Measurements from ENCODE around the gene KRT35. TPM values are rescaled to one million over a fixed set of nuclear protein-coding genes. Genes with fewer than 3 reads are reported as not detected.

KRT35 gene
- total and polyA plus RNA-seq, 7 donors = not detected

DNA sequence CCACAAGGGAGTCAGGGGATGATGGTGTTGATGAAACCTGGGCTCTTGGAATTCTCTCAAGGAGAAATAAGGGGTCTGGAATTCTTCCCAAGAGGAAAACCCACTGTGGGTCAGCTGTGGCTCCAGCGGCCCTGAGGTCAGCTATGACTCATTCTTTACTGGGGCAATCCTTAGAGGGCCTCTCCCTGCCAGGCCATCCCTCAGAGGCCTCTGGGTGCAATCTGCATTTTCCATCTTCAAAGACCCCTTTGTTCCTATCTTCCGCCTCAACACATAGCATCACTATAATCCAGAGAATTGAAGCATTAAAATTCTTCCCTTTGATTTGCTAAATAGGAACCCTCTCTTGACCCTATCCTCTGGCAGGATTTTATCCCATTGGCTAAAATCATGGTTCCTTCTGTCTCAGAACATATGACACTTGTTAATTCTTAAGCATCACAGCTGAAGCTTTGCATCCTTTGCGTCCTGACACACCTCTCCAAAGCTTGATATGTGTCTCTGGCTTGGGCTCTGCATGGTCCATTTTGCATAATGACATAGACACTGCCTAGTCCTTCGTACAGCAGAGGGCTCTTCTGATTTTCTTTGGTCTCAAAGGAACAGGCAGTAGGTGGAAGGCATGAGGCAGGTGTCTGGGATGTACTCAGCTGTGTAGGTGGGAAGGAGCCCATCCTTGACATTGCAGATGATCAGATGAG is 52.2 kb downstream of the KRT35 start:
- Histone ChIP-seq H3K27ac (no peak overlapping the region), H3K9me3 (no peaks in the 10 kb centered on the region), H3K4me1 (peaks cover 0 to 1% (median under 1%) of the 10 kb centered on the region in 4 donors), H3K4me3 (no peak overlapping the region), H3K27me3 (peaks cover 0 to 11% (median 0%) of the 10 kb centered on the region in 3 donors), H3K36me3 (no peaks in the 10 kb centered on the region)
- TF ChIP-seq EP300 (IDR thresholded peaks at IDR 0.05) (no peak), POLR2A (IDR thresholded peaks at IDR 0.05) (no peak), POLR2AphosphoS5 (IDR thresholded peaks at IDR 0.05) (no peak)
- TF ChIP-seq, protein P1, sequence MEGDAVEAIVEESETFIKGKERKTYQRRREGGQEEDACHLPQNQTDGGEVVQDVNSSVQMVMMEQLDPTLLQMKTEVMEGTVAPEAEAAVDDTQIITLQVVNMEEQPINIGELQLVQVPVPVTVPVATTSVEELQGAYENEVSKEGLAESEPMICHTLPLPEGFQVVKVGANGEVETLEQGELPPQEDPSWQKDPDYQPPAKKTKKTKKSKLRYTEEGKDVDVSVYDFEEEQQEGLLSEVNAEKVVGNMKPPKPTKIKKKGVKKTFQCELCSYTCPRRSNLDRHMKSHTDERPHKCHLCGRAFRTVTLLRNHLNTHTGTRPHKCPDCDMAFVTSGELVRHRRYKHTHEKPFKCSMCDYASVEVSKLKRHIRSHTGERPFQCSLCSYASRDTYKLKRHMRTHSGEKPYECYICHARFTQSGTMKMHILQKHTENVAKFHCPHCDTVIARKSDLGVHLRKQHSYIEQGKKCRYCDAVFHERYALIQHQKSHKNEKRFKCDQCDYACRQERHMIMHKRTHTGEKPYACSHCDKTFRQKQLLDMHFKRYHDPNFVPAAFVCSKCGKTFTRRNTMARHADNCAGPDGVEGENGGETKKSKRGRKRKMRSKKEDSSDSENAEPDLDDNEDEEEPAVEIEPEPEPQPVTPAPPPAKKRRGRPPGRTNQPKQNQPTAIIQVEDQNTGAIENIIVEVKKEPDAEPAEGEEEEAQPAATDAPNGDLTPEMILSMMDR (IDR thresholded peaks at IDR 0.05) = no peak
- WGBS, 2 donors = 59 to 66% methylated on average over 4 of the region's 4 CpGs
- intact Hi-C loops (cut with DNase I) = no loop called here
- DNase-seq = no peak

Small RNA genes within 50 kb of the gene (small RNA-seq; reads per million reads assigned to genes)
- 0.06 to 0.22 (median 0.22) reads per million in 3 donors for gene RNU2-32P

Other genes starting within 250 kb of the KRT35 start
- gene KRTAP9-3, start 248.7 kb downstream of the KRT35 start, total RNA-seq = not detected
- gene KRTAP9-3, start 248.7 kb downstream of the KRT35 start, polyA plus RNA-seq = not detected
- gene KRTAP9-8, start 243.2 kb downstream of the KRT35 start, total RNA-seq = not detected
- not detected for gene KRTAP9-8, start 243.2 kb downstream of the KRT35 start, polyA plus RNA-seq
- gene KRTAP9-4, start 231.5 kb downstream of the KRT35 start, total RNA-seq = not detected
- not detected for gene KRTAP9-4, start 231.5 kb downstream of the KRT35 start, polyA plus RNA-seq
- gene KRTAP9-9, start 225.8 kb downstream of the KRT35 start, total RNA-seq = not detected
- gene KRTAP9-9, start 225.8 kb downstream of the KRT35 start, polyA plus RNA-seq = not detected
- not detected for gene KRTAP9-6, start 215.8 kb downstream of the KRT35 start, total RNA-seq
- not detected for gene KRTAP9-6, start 215.8 kb downstream of the KRT35 start, polyA plus RNA-seq
- gene KRTAP9-7, start 205.5 kb downstream of the KRT35 start, total RNA-seq = not detected
- gene KRTAP9-7, start 205.5 kb downstream of the KRT35 start, polyA plus RNA-seq = not detected
- not detected for gene KRTAP29-1, start 178.3 kb downstream of the KRT35 start, total RNA-seq
- gene KRTAP29-1, start 178.3 kb downstream of the KRT35 start, polyA plus RNA-seq = not detected
- not detected for gene KRTAP16-1, start 171.8 kb downstream of the KRT35 start, total RNA-seq
- not detected for gene KRTAP16-1, start 171.8 kb downstream of the KRT35 start, polyA plus RNA-seq
- not detected for gene KRTAP17-1, start 165.4 kb downstream of the KRT35 start, total RNA-seq
- gene KRTAP17-1, start 165.4 kb downstream of the KRT35 start, polyA plus RNA-seq = not detected
- not detected for gene KRT33A, start 130.3 kb downstream of the KRT35 start, total RNA-seq
- not detected for gene KRT33A, start 130.3 kb downstream of the KRT35 start, polyA plus RNA-seq
- gene KRT33B, start 111.3 kb downstream of the KRT35 start, total RNA-seq = not detected
- gene KRT33B, start 111.3 kb downstream of the KRT35 start, polyA plus RNA-seq = not detected
- gene KRT34, start 98.8 kb downstream of the KRT35 start, total RNA-seq = not detected
- gene KRT34, start 98.8 kb downstream of the KRT35 start, polyA plus RNA-seq = not detected
- not detected for gene KRT31, start 83.5 kb downstream of the KRT35 start, total RNA-seq
- gene KRT31, start 83.5 kb downstream of the KRT35 start, polyA plus RNA-seq = not detected
- not detected for gene KRT37, start 56.6 kb downstream of the KRT35 start, total RNA-seq
- gene KRT37, start 56.6 kb downstream of the KRT35 start, polyA plus RNA-seq = not detected
- gene KRT38, start 40.2 kb downstream of the KRT35 start, total RNA-seq = not detected
- gene KRT38, start 40.2 kb downstream of the KRT35 start, polyA plus RNA-seq = not detected
- gene KRT32, start 13.8 kb downstream of the KRT35 start, total RNA-seq = not detected
- not detected for gene KRT32, start 13.8 kb downstream of the KRT35 start, polyA plus RNA-seq
- gene KRT36, start 8.8 kb upstream of the KRT35 start, total RNA-seq = under 1 TPM in 1 of 4 donors, not detected in 3; 0.33 TPM
- gene KRT36, start 8.8 kb upstream of the KRT35 start, polyA plus RNA-seq = under 1 TPM in 1 of 3 donors, not detected in 2; 0.20 TPM
- gene KRT13, start 24.5 kb upstream of the KRT35 start, total RNA-seq = under 1 TPM in 1 of 4 donors, not detected in 3; 0.55 TPM
- 10 to 100 TPM in 1 of 3 donors, 1 to 10 TPM in 1, under 1 TPM in 1; 0.46 to 54.1 (median 8.0) TPM for gene KRT13, start 24.5 kb upstream of the KRT35 start, polyA plus RNA-seq
- not detected for gene KRT15, start 37.7 kb upstream of the KRT35 start, total RNA-seq
- gene KRT15, start 37.7 kb upstream of the KRT35 start, polyA plus RNA-seq = 10 to 100 TPM in 1 of 3 donors, 1 to 10 TPM in 2; 5.4 to 10.3 (median 9.2) TPM
- gene KRT19, start 47.2 kb upstream of the KRT35 start, total RNA-seq = 1 to 10 TPM in 2 of 4 donors, under 1 TPM in 2; 0.49 to 2.5 (median 1.2) TPM
- 1,000 to 10,000 TPM in 2 of 3 donors, 100 to 1,000 TPM in 1; 809 to 2,366 (median 1,184) TPM for gene KRT19, start 47.2 kb upstream of the KRT35 start, polyA plus RNA-seq
- gene KRT9, start 90.9 kb upstream of the KRT35 start, total RNA-seq = not detected
- not detected for gene KRT9, start 90.9 kb upstream of the KRT35 start, polyA plus RNA-seq
- not detected for gene KRT14, start 105.7 kb upstream of the KRT35 start, total RNA-seq
- 1 to 10 TPM in 2 of 3 donors, under 1 TPM in 1; 0.15 to 3.6 (median 1.4) TPM for gene KRT14, start 105.7 kb upstream of the KRT35 start, polyA plus RNA-seq
- gene KRT16, start 131.6 kb upstream of the KRT35 start, total RNA-seq = under 1 TPM in 1 of 4 donors, not detected in 3; 0.83 TPM
- gene KRT16, start 131.6 kb upstream of the KRT35 start, polyA plus RNA-seq = under 1 TPM in 2 of 3 donors, not detected in 1; 0.09 to 0.60 TPM
- 1 to 10 TPM in 2 of 4 donors, not detected in 2; 1.2 to 5.3 TPM for gene KRT17, start 143.4 kb upstream of the KRT35 start, total RNA-seq
- gene KRT17, start 143.4 kb upstream of the KRT35 start, polyA plus RNA-seq = under 1 TPM in 1 of 3 donors, not detected in 2; 0.17 TPM
- 100 to 1,000 TPM; 246 to 572 (median 430) TPM for gene EIF1, start 207.7 kb upstream of the KRT35 start, total RNA-seq
- 100 to 1,000 TPM; 384 to 515 (median 507) TPM for gene EIF1, start 207.7 kb upstream of the KRT35 start, polyA plus RNA-seq
- gene GAST, start 231.2 kb upstream of the KRT35 start, total RNA-seq = not detected
- gene GAST, start 231.2 kb upstream of the KRT35 start, polyA plus RNA-seq = not detected